Gastrocnemius medialis (tissue), 4 donors: ENCODE data around the gene MMP25.

Experiments
- POLR2A ChIP-seq, 2 donors: fragments of 450-650 bp; IDR thresholded peaks; one replicate each; pipeline ENCODE4 v1.6.1; 2017; ENCODE audit warnings: antibody characterized with exemption in 2 of 2, mild to moderate bottlenecking in 2 of 2, moderate library complexity in 2 of 2
- TF ChIP-seq, protein P1 (sequence below), 5 experiments: fragments of 450-650 bp in 3 of 5; fragments of 200-600 bp in 2 of 5; sonication (generic) in 2 of 5; IDR thresholded peaks in 4 of 5; conservative IDR thresholded peaks in 1 of 5; 1 replicate in 4 of 5; 2 replicates in 1 of 5; pipeline ENCODE4 v1.5.1; 2016 to 2019; ENCODE audit warnings: antibody characterized with exemption in 5 of 5, mild to moderate bottlenecking in 3 of 5, moderate library complexity in 3 of 5

GRCh38 chr16:3095869-3096268 lies 49.5 kb downstream of the MMP25 start:
- TF ChIP-seq, protein P1, sequence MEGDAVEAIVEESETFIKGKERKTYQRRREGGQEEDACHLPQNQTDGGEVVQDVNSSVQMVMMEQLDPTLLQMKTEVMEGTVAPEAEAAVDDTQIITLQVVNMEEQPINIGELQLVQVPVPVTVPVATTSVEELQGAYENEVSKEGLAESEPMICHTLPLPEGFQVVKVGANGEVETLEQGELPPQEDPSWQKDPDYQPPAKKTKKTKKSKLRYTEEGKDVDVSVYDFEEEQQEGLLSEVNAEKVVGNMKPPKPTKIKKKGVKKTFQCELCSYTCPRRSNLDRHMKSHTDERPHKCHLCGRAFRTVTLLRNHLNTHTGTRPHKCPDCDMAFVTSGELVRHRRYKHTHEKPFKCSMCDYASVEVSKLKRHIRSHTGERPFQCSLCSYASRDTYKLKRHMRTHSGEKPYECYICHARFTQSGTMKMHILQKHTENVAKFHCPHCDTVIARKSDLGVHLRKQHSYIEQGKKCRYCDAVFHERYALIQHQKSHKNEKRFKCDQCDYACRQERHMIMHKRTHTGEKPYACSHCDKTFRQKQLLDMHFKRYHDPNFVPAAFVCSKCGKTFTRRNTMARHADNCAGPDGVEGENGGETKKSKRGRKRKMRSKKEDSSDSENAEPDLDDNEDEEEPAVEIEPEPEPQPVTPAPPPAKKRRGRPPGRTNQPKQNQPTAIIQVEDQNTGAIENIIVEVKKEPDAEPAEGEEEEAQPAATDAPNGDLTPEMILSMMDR (IDR thresholded peaks at IDR 0.05 in 4 of 5, conservative IDR thresholded peaks at IDR 0.05 in 1 of 5), result peak in 1 of 5 experiments; percentile 29
- no peak for TF ChIP-seq POLR2A (IDR thresholded peaks at IDR 0.05)
